A549 (cell line): Measurements from ENCODE around the gene CDK17.

ENCODE experiments used
- CBX2 ChIP-seq: fragments of 200-600 bp; sonication (generic); IDR thresholded peaks from 2 replicates; pipeline ENCODE4 v1.6.1; 2016; ENCODE audit warnings: low read depth, mild to moderate bottlenecking, borderline replicate concordance
- CEBPB ChIP-seq, 2 experiments: fragments of >200 bp in 1 of 2; sonication (Bioruptor Twin) in 1 of 2; formaldehyde crosslinking in 1 of 2; IDR thresholded peaks; 2 replicates each; pipeline ENCODE4 v1.6.1; 2012 to 2016
- EHF ChIP-seq: fragments of 250-450 bp; sonication (Bioruptor Pico); IDR thresholded peaks from 2 replicates; pipeline ENCODE4 v1.5.0; 2020; ENCODE audit warnings: mild to moderate bottlenecking
- ESRRA ChIP-seq: fragments of 150-350 bp; IDR thresholded peaks from 2 replicates; pipeline ENCODE4 v1.6.1; 2014; ENCODE audit warnings: mild to moderate bottlenecking, low read length, borderline replicate concordance
- HDAC2 ChIP-seq: fragments of 200-600 bp; sonication (generic); IDR thresholded peaks from 2 replicates; pipeline ENCODE4 v1.6.1; 2016
- JUN ChIP-seq, 2 experiments: fragments of >200 bp; sonication (Bioruptor Twin); formaldehyde crosslinking; IDR thresholded peaks; 2 replicates in 1 of 2; 3 replicates in 1 of 2; pipeline ENCODE4 v1.6.1; 2016 to 2017
- MYC ChIP-seq: IDR thresholded peaks from 2 replicates; pipeline ENCODE4 v1.6.1; 2012; ENCODE audit warnings: mild to moderate bottlenecking, inconsistent platforms, low read length, improper control_type of control experiment, borderline replicate concordance
- NR3C1 ChIP-seq: fragments of >200 bp; sonication (Bioruptor Twin); formaldehyde crosslinking; IDR thresholded peaks from 3 replicates; pipeline ENCODE4 v1.6.1; 2017
- POLR2A ChIP-seq: IDR thresholded peaks from 2 replicates; pipeline ENCODE4 v1.6.1; 2012; ENCODE audit warnings: mild to moderate bottlenecking, low read length
- RNF2 ChIP-seq: fragments of 200-600 bp; sonication (generic); IDR thresholded peaks from 2 replicates; pipeline ENCODE4 v1.6.1; 2016; ENCODE audit warnings: low read depth, mild to moderate bottlenecking, antibody characterized with exemption, moderate library complexity, borderline replicate concordance
- ZNF302 ChIP-seq: fragments of 250-450 bp; sonication (Bioruptor Pico); IDR thresholded peaks from 2 replicates; pipeline ENCODE4 v1.9.0; 2021; ENCODE audit warnings: inconsistent platforms, mild to moderate bottlenecking, moderate library complexity
- TF ChIP-seq, protein P1 (sequence below): fragments of >200 bp; sonication (Bioruptor Twin); formaldehyde crosslinking; IDR thresholded peaks from 3 replicates; pipeline ENCODE4 v1.5.1; 2016

DNA sequence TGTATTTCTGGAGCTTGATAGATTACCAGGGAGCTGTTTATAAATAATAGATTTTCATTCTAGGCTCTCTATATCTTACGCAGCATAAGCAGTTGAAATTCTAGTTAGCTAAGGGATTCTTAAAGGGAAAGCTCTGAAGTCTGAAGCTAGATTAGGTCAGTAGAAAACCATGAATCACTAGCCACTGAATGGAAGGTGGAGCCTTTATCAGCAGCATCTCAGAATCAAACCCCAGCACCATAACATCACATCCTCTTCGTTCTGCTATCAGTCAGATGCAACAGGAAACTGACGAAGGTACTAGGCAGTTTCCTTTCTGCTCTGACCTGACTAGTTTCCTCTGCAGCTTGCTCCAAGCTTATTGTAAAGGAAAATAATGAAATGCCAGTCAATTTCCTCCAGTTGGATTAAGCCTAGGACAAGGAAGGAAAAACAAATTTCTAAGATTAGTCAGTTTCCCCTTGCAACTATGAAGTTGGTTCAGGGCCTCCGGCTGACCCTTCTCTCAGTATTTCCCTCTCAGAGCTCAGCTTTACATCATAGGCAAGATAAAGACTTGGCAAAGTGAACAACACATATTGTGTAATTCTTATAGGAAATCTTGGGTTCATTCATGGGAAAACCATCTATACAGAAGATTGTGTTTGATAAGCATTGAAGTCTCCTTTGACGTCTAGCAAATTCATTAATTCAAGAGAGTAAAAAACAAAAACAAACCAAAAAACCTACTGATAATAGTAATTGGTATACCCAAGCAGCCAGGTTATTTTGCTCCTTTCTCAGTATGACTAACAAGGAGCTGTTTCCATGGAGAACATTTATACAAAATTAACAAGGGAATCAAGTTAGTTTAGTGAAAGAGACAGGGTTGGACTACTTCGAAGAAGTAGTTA is 45.7 kb upstream of the CDK17 start:
- TF ChIP-seq RNF2 (no peak), POLR2A (no peak), ESRRA (no peak), CEBPB (IDR thresholded peaks at IDR 0.05) (no peak), MYC (no peak), ZNF302 (CRISPR knock-in tag) (no peak), JUN (IDR thresholded peaks at IDR 0.05) (no peak), HDAC2 (no peak), CBX2 (no peak), EHF (CRISPR knock-in tag) (no peak), NR3C1 (no peak)
- TF ChIP-seq, protein P1, sequence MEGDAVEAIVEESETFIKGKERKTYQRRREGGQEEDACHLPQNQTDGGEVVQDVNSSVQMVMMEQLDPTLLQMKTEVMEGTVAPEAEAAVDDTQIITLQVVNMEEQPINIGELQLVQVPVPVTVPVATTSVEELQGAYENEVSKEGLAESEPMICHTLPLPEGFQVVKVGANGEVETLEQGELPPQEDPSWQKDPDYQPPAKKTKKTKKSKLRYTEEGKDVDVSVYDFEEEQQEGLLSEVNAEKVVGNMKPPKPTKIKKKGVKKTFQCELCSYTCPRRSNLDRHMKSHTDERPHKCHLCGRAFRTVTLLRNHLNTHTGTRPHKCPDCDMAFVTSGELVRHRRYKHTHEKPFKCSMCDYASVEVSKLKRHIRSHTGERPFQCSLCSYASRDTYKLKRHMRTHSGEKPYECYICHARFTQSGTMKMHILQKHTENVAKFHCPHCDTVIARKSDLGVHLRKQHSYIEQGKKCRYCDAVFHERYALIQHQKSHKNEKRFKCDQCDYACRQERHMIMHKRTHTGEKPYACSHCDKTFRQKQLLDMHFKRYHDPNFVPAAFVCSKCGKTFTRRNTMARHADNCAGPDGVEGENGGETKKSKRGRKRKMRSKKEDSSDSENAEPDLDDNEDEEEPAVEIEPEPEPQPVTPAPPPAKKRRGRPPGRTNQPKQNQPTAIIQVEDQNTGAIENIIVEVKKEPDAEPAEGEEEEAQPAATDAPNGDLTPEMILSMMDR, result no peak
